ENCODE results near the gene ZDHHC23. TPM values are rescaled to one million over a fixed set of nuclear protein-coding genes. Genes with fewer than 3 reads are reported as not detected.

ZDHHC23 gene
- total and polyA plus RNA-seq, 9 of the 15 experiments (the other 6 are each of a cell fraction or from before 2014, with no cell fraction given): 0.22 to 2.7 (median 0.55) TPM

DNA sequence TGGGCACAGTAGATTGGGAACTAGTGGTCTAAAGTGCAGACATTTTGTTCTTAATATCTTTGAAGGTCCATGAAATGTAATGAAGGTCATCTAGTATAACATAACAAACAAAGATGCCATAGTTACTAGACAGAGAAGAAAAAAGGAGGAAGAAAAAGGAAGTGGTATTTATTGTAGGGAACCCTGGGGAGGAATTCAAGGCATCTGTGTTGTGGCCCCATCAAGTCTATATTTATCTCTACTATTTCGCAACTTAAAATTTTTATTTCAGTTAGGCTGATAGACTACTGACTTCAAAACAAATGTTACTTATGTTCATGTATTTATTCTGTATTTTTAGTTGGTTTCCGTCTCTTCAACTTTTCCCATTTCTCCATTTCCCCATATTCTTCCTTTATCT is 48.9 kb upstream of the ZDHHC23 start:
- POLR2A ChIA-PET: no interaction called here
- no TSS peak for BruUV-seq (replicated peaks)
- no peak for TF ChIP-seq CAMTA2 (CRISPR knock-in tag; conservative IDR thresholded peaks at IDR 0.05)
- TF ChIP-seq HCFC1 (IDR thresholded peaks at IDR 0.05; ENCODE audit: low read depth, low read length): no peak
- no peak for TF ChIP-seq PHF20 (IDR thresholded peaks at IDR 0.05; ENCODE audit: partially characterized antibody)
- no peak for TF ChIP-seq SREBF1 (IDR thresholded peaks at IDR 0.05; ENCODE audit: borderline replicate concordance, low read depth, low read length)
- no peak for TF ChIP-seq FOXA1 (IDR thresholded peaks at IDR 0.05; ENCODE audit: borderline replicate concordance)
- TF ChIP-seq, protein P1, sequence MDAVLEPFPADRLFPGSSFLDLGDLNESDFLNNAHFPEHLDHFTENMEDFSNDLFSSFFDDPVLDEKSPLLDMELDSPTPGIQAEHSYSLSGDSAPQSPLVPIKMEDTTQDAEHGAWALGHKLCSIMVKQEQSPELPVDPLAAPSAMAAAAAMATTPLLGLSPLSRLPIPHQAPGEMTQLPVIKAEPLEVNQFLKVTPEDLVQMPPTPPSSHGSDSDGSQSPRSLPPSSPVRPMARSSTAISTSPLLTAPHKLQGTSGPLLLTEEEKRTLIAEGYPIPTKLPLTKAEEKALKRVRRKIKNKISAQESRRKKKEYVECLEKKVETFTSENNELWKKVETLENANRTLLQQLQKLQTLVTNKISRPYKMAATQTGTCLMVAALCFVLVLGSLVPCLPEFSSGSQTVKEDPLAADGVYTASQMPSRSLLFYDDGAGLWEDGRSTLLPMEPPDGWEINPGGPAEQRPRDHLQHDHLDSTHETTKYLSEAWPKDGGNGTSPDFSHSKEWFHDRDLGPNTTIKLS (IDR thresholded peaks at IDR 0.05; ENCODE audit: borderline replicate concordance, low read depth): no peak
- no peak for TF ChIP-seq KDM5B (IDR thresholded peaks at IDR 0.05; ENCODE audit: insufficient replicate concordance, low read depth, low read length)
- TF ChIP-seq, protein P2, sequence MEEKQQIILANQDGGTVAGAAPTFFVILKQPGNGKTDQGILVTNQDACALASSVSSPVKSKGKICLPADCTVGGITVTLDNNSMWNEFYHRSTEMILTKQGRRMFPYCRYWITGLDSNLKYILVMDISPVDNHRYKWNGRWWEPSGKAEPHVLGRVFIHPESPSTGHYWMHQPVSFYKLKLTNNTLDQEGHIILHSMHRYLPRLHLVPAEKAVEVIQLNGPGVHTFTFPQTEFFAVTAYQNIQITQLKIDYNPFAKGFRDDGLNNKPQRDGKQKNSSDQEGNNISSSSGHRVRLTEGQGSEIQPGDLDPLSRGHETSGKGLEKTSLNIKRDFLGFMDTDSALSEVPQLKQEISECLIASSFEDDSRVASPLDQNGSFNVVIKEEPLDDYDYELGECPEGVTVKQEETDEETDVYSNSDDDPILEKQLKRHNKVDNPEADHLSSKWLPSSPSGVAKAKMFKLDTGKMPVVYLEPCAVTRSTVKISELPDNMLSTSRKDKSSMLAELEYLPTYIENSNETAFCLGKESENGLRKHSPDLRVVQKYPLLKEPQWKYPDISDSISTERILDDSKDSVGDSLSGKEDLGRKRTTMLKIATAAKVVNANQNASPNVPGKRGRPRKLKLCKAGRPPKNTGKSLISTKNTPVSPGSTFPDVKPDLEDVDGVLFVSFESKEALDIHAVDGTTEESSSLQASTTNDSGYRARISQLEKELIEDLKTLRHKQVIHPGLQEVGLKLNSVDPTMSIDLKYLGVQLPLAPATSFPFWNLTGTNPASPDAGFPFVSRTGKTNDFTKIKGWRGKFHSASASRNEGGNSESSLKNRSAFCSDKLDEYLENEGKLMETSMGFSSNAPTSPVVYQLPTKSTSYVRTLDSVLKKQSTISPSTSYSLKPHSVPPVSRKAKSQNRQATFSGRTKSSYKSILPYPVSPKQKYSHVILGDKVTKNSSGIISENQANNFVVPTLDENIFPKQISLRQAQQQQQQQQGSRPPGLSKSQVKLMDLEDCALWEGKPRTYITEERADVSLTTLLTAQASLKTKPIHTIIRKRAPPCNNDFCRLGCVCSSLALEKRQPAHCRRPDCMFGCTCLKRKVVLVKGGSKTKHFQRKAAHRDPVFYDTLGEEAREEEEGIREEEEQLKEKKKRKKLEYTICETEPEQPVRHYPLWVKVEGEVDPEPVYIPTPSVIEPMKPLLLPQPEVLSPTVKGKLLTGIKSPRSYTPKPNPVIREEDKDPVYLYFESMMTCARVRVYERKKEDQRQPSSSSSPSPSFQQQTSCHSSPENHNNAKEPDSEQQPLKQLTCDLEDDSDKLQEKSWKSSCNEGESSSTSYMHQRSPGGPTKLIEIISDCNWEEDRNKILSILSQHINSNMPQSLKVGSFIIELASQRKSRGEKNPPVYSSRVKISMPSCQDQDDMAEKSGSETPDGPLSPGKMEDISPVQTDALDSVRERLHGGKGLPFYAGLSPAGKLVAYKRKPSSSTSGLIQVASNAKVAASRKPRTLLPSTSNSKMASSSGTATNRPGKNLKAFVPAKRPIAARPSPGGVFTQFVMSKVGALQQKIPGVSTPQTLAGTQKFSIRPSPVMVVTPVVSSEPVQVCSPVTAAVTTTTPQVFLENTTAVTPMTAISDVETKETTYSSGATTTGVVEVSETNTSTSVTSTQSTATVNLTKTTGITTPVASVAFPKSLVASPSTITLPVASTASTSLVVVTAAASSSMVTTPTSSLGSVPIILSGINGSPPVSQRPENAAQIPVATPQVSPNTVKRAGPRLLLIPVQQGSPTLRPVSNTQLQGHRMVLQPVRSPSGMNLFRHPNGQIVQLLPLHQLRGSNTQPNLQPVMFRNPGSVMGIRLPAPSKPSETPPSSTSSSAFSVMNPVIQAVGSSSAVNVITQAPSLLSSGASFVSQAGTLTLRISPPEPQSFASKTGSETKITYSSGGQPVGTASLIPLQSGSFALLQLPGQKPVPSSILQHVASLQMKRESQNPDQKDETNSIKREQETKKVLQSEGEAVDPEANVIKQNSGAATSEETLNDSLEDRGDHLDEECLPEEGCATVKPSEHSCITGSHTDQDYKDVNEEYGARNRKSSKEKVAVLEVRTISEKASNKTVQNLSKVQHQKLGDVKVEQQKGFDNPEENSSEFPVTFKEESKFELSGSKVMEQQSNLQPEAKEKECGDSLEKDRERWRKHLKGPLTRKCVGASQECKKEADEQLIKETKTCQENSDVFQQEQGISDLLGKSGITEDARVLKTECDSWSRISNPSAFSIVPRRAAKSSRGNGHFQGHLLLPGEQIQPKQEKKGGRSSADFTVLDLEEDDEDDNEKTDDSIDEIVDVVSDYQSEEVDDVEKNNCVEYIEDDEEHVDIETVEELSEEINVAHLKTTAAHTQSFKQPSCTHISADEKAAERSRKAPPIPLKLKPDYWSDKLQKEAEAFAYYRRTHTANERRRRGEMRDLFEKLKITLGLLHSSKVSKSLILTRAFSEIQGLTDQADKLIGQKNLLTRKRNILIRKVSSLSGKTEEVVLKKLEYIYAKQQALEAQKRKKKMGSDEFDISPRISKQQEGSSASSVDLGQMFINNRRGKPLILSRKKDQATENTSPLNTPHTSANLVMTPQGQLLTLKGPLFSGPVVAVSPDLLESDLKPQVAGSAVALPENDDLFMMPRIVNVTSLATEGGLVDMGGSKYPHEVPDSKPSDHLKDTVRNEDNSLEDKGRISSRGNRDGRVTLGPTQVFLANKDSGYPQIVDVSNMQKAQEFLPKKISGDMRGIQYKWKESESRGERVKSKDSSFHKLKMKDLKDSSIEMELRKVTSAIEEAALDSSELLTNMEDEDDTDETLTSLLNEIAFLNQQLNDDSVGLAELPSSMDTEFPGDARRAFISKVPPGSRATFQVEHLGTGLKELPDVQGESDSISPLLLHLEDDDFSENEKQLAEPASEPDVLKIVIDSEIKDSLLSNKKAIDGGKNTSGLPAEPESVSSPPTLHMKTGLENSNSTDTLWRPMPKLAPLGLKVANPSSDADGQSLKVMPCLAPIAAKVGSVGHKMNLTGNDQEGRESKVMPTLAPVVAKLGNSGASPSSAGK (IDR thresholded peaks at IDR 0.05): no peak
- no peak for TF ChIP-seq ZNF311 (CRISPR knock-in tag; IDR thresholded peaks at IDR 0.05)
- TF ChIP-seq ZNF121 (CRISPR knock-in tag; conservative IDR thresholded peaks at IDR 0.05): no peak

More for the DNA sequence above, 48.9 kb upstream of the ZDHHC23 start:
- Histone ChIP-seq H3K4me1 (replicated peaks in 1 of 2; ENCODE audit: control insufficient read depth in 2 of 2, insufficient read depth in 2 of 2, low read length in 2 of 2) (no peaks in the 10 kb centered on the region), H2AFZ (ENCODE audit: low read depth, low read length) (no peak overlapping the region), H3K4me2 (ENCODE audit: insufficient read depth, low read length) (no peak overlapping the region), H3K9me1 (ENCODE audit: control insufficient read depth, insufficient read depth, low read length) (no peaks in the 10 kb centered on the region), H3K27me3 (ENCODE audit: control insufficient read depth in 2 of 2, insufficient read depth in 2 of 2, low read length in 2 of 2) (peaks cover 0 to 2% of the 10 kb centered on the region in 2 experiments; a peak in 1 of 5 replicates), H3K36me3 (ENCODE audit: control insufficient read depth, insufficient read depth, low read length) (no peaks in the 10 kb centered on the region), H3K27ac (ENCODE audit: extremely low read depth, low read depth, low read length) (no peak overlapping the region), H3K9ac (ENCODE audit: insufficient read depth in 1 of 2, low read depth in 2 of 2, low read length in 2 of 2) (no peak overlapping the region), H3K4me3 (no peak overlapping the region), H3K9me3 (replicated peaks; ENCODE audit: control insufficient read depth, insufficient read depth, low read depth, low read length) (no peaks in the 10 kb centered on the region), H3K79me2 (ENCODE audit: control insufficient read depth, insufficient read depth, low read length) (no peaks in the 10 kb centered on the region), H4K20me1 (replicated peaks; ENCODE audit: control insufficient read depth, insufficient read depth, low read length) (no peaks in the 10 kb centered on the region)
- CTCF ChIA-PET (ENCODE audit: low intra/inter-chr PET ratio): no interaction called here
- intact Hi-C loops (cut with micrococcal nuclease) (loop anchor here (10.0 kb wide), 1 partner anchor 274 kb away; no protein-coding TSS in a partner anchor), in situ Hi-C loops (cut with MboI) (no loop called here)
- FAIRE-seq (no peak), ATAC-seq (no peak), DNase-seq (ENCODE audit: extremely low read depth in 1 of 4, low spot score in 3 of 4) (no peak)
- WGBS (ENCODE audit: insufficient coverage, low coverage, missing lambda C conversion rate): 0% methylated on average over 2 of the region's 2 CpGs
